Limb (tissue), 2 donors: ENCODE data around the gene HHATL.

Experiments
- DNase-seq, 2 donors: peaks; one replicate each; pipeline ENCODE4 v3.0.0-alpha.2; 2016; ENCODE audit errors: extremely low spot score in 2 of 2

Gene HHATL, protein sequence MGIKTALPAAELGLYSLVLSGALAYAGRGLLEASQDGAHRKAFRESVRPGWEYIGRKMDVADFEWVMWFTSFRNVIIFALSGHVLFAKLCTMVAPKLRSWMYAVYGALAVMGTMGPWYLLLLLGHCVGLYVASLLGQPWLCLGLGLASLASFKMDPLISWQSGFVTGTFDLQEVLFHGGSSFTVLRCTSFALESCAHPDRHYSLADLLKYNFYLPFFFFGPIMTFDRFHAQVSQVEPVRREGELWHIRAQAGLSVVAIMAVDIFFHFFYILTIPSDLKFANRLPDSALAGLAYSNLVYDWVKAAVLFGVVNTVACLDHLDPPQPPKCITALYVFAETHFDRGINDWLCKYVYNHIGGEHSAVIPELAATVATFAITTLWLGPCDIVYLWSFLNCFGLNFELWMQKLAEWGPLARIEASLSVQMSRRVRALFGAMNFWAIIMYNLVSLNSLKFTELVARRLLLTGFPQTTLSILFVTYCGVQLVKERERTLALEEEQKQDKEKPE

GRCh38 chr3:42702066-42702951 is at the start of gene HHATL:
Gene HHATL, minus strand, starts transcription at chr3:42702798. Its CDS starts 1,972 bp downstream, at chr3:42700826.
- DNase-seq, result peak in 1 of 2 donors; percentile 33

- DNase-seq, result no peak
Observed at GRCh38 chr3:42751609-42752008, 49.0 kb upstream of the HHATL start.

GRCh38 chr3:42750834-42751233 is 48.2 kb upstream of the HHATL start:
- DNase-seq, result no peak

DNA sequence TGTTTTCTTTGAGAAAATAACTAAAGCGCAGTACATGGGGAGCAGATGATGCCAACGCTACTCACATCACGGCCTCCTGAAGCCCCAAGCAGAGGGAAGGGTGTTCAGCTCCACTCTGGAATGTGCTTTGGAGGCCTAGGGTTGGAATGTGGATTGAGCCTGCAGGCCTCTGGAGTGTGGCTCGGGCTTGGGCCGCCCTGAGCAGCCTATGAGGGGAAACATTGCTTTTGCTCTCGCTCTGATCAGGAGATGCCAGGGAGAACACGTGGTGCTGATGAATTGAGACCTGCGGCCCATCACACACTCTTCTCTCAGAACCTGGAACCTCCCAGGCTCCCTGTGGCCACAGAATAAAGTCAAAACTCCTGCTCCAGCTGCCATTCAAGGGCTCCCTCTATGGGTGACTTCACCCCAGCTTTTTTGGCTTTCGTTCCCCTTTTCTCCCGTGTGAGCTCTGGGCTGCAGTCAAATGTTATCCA is 47.2 kb upstream of the HHATL start:
- DNase-seq, result no peak

GRCh38 chr3:42749025-42749752 is 46.6 kb upstream of the HHATL start:
- no peak for DNase-seq

GRCh38 chr3:42747581-42747980 is 45.0 kb upstream of the HHATL start:
- DNase-seq, result no peak

- peak in 1 of 2 donors; percentile 21 for DNase-seq
Observed at GRCh38 chr3:42746455-42747450, 44.2 kb upstream of the HHATL start.

- no peak for DNase-seq
Observed at GRCh38 chr3:42745776-42746454, 43.3 kb upstream of the HHATL start.

DNA sequence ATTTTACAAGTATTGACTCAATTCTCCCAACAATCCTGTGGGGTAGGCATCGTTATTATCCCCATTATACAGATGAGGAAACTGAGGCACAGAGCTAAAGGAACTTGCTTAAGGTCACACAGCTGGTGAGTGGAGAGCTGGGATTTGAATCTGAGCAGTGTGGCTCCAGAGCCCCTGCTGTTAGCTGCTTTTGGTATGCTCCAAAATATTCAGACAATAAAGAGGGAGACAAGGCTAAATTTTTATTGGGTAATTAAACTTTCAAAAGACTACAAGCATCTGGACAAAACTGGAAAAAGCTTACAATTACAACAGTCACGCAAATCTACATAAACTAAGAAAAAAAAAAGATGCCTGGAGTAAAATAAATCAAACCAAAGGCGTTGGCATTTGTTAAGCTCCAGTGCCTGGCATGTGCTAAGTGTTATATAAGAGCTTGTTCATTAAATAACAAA is 42.7 kb upstream of the HHATL start:
- no peak for DNase-seq

DNA sequence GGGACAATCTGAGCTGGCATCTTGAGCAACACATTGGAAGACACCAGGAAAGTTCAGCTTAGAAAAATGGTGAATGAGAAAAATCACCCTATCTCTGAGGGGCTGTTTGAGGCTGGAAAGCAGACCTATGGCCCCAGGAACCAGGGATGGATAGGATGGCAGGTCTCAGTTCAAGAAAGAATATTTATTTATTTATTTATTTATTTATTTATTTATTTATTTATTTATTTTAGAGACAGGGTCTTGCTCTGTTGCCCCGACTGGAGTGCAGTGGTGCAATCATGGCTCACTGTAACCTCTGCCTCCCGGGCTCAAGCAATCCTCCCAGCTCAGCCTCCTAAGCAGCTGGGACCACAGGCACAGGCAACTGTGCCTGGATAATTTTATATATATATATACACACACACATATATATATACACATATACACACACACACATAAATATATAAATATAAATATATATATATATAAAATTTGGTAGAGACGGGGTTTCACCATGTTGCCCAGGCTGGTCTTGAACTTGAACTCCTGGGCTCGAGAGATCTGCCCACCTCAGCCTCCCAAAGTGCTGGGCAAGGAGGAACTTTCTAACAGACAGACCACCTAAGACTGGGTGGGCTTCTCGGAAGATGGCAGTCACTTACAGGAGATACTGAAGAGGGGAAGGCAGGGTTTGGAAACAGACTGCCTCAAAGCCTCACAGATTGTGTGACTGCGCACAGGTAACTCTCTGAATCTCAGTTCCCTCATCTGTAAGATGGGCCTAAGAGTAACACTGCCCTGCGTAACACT is 40.8 kb upstream of the HHATL start:
- no peak for DNase-seq

- DNase-seq, result no peak
Observed at GRCh38 chr3:42742688-42743087, 40.1 kb upstream of the HHATL start.

DNA sequence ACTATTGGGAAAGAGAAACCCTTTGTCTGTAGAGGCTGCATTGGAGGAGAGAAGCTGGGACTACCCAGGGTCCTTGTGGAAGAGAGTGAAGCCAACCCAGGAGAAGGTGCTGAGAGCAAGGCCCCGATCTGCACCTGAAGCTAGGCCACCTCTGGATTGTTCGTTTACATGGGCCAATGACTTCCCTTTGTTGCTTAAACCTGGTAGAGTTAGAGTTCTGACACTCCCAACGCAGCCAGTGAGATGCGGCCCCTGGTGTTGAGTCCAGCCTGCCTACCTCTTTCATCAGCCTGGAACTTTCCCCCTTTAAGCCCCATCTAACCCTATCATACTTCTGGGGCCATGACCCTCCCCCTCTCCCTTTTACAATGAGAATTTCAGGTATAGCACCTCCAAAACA is 39.7 kb upstream of the HHATL start:
- DNase-seq, result no peak

- no peak for DNase-seq
Observed at GRCh38 chr3:42741796-42742195, 39.2 kb upstream of the HHATL start.

DNA sequence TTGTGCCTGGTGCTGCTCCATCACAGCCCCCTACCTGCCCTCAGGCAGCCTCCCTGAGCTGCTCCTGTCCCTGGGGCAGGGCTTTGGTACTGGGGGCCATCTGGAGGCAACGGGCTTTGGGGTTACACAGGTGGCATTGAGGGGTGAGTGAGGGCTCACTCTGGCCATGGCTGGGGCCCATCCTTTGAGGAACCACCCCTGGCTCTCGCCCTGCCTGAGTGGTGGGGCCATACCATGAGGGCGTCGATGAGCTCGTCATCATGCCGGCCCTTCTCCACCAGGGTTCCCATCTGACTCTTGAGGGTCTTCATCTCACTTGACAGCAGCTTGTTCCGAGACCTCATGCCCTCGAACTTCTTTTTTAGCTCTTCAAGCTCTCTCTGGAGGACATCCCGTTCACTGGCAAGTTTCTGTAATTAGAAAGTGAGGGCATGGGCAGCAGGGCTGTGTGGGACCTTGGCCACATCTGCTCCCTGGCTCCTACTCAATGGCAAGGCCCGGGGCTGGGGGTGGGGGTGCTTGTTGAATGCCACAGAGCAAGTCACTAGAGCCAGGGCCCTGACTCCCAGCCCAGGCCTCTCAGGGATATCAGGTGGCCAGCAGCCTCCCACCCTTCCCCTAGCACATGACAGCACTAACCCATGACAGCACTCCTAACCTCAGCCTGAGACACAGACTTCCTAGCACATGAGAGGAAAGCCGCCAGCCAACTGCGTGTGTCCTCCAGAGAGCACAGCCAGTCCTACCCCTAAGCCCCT is 37.0 kb upstream of the HHATL start:
- no peak for DNase-seq

DNA sequence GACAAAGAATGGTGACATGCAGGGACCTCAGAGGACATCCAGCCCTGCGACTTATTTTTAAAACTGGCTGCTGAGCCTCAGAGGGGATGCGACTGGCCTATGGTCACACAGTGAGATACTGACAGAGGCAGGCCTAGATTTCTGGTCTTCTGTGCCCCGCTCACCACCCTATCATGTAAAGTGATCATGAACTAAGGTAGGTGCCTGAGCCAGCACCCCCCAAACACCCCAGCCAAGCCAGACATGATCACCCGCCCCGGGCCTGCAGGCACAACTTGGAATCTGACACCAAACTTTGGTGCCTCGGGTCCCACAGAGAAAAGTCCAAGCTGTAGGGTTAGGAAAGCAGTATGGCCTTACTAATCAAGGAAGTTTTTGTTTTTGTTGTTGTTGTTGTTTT is 33.9 kb upstream of the HHATL start:
- DNase-seq, result no peak

DNA sequence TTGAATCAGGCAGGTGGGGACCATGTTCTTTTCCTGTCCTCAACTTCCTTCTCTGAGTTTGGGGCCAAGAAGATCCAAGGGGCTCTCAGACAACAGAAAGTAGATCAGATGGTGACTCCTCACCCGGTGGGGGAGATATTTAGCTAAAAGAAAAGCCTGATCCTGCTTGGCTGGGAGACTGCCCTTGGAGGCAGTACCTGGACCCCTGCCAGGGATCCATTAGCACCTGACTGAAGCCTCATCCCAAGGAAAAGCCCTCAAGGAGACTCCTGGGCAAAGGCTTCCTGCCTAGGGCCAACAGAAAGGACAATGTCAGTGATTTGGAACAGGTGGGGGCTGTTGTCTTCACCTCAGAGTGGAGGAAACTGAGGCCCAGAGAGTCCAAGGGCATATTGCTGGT is 33.5 kb upstream of the HHATL start:
- no peak for DNase-seq

DNA sequence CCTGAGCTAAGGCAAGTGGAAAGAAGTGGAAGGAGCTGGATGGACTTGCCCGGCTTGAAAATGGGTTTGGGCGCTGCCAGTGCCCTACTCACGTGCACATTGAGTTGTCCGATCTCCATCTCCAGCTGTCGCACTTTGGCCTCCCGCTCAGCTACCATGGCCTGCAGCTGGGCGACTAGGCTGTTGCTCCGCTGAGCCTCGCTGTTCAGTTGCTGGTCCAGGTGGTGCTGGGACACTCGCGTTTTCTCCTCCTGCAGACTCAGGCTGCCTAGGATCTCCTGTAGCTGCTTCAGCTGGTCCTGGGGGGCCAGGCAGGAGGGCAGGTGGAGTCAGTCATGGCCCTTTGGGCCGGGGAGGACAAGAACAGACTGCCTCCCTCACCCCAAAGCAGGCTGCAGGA is 33.0 kb upstream of the HHATL start:
- DNase-seq, result no peak

DNA sequence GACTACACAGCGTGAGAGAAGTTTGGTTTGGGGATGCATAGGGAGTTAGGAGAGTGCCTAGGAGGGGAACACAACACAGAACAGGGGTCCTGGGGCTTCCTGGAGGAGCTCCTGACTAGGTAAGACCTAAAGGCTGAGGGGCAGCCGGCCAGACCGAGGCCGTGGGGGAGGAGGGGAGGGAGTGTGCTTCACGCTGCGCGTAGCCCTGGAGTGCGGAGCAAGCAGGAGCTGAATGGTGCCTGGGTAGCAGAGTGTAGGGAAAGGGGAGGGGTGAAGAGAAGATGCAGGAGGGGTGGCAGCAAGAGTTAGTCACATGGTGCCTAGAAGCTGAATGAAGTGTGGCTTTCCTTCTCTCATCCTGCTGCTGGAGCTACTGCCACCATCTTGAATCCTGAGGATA is 32.4 kb upstream of the HHATL start:
- no peak for DNase-seq
